Measurements from ENCODE around the gene FBLN2. TPM values are rescaled to one million over a fixed set of nuclear protein-coding genes. Genes with fewer than 3 reads are reported as not detected.

Gene FBLN2
- total and polyA plus RNA-seq, 8 donors: 27.5 to 96.6 (median 40.6) TPM

DNA sequence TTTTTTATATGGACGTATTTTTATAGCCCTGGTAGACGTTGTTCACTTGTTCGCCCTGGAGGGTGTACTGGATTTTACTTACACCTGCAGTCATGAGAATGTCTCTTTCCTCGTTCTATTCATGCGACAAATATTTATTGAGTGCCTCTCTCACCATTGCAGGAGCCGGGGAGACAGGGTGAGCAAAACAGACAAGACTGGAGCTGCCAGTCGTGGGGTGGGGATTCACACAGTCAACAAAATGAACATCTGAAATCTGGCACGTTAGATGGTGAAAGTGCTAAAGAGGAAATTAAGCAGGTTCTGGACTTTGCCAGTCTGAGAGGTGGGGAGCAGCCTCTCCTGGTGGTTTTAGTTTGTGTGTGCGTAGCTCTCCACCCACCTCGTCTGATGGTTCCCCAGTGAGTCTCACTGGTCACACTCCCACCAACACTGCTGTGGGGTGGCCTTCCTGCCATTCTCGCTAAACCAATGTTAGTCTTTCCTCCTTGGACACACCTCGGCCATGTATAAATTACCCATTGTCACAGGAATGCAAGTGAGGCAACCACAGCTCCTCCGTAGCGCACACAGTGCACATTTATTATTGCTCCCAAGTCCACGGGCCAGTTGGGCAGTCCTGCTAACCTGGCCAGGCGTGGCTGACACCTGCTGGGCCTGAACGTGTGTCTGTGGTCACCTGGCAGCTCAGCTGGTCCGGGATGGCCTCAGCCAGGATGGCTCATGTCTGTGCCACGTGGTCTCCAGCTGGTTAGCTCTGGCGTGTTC is 31.5 kb downstream of the FBLN2 start:
- no peaks in the 10 kb centered on the region for H3K4me1 ChIP-seq
- TF ChIP-seq, protein P1, sequence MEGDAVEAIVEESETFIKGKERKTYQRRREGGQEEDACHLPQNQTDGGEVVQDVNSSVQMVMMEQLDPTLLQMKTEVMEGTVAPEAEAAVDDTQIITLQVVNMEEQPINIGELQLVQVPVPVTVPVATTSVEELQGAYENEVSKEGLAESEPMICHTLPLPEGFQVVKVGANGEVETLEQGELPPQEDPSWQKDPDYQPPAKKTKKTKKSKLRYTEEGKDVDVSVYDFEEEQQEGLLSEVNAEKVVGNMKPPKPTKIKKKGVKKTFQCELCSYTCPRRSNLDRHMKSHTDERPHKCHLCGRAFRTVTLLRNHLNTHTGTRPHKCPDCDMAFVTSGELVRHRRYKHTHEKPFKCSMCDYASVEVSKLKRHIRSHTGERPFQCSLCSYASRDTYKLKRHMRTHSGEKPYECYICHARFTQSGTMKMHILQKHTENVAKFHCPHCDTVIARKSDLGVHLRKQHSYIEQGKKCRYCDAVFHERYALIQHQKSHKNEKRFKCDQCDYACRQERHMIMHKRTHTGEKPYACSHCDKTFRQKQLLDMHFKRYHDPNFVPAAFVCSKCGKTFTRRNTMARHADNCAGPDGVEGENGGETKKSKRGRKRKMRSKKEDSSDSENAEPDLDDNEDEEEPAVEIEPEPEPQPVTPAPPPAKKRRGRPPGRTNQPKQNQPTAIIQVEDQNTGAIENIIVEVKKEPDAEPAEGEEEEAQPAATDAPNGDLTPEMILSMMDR (IDR thresholded peaks at IDR 0.05): no peak
- H3K36me3 ChIP-seq: no peaks in the 10 kb centered on the region
- DNase-seq (peak in 1 of 4 donors; percentile 2), ATAC-seq (peak; percentile 25)
- no peaks in the 10 kb centered on the region for H3K27me3 ChIP-seq
- intact Hi-C loops (cut with DNase I): no loop called here
- H3K27ac ChIP-seq: no peak overlapping the region
- H3K9me3 ChIP-seq: no peaks in the 10 kb centered on the region
- H3K4me3 ChIP-seq: no peak overlapping the region

DNA sequence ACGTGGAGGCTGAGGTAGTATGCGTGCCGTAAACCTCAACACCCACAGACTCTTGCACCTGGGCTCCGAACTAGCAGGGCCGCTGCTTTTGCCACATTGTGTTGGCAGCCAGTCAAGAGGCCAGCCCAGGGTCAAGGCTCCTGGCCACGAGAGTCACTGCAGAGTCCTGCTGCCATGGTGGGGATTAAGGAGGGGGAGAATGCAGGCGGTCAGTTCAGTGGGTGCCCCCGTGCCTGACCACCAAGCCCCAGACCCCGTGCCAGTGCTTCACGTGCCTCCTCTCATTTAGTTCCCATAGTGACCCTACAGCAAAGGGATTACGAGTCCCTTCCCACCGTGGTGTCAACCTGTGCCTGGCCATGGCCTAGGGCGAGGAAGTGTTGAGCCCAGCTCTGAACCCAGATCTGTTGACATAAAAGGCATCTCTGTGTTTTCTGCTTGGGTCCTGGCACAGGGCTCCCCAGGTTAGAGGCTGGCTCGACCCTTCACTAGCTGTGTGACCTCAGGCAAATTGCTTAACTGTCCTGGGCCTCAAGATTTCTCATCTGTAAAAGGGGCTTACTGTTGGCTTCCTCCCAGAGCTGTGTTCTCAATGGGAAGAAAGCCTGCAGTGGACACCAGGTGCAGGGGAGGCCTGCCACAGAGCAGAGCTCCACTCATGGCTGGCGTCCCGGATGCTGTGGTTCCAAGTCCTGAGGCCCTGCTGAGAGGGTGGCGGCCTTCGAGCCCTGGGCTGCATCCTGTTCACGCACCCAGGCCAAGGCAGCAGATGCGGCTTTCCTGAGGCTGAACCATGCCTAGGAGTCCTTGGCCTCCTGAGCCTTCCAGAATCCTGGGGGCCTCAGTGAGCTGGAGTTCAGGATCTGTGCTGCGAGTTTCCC is 32.8 kb downstream of the FBLN2 start:
- no peak for DNase-seq
- intact Hi-C loops (cut with DNase I): no loop called here
- no peaks in the 10 kb centered on the region for H3K27me3 ChIP-seq
- no peaks in the 10 kb centered on the region for H3K9me3 ChIP-seq
- no peaks in the 10 kb centered on the region for H3K36me3 ChIP-seq
- no peak overlapping the region for H3K27ac ChIP-seq
- H3K4me1 ChIP-seq: no peaks in the 10 kb centered on the region
- TF ChIP-seq, protein P1 (IDR thresholded peaks at IDR 0.05): no peak
- no peak for ATAC-seq
- H3K4me3 ChIP-seq: no peak overlapping the region

DNA sequence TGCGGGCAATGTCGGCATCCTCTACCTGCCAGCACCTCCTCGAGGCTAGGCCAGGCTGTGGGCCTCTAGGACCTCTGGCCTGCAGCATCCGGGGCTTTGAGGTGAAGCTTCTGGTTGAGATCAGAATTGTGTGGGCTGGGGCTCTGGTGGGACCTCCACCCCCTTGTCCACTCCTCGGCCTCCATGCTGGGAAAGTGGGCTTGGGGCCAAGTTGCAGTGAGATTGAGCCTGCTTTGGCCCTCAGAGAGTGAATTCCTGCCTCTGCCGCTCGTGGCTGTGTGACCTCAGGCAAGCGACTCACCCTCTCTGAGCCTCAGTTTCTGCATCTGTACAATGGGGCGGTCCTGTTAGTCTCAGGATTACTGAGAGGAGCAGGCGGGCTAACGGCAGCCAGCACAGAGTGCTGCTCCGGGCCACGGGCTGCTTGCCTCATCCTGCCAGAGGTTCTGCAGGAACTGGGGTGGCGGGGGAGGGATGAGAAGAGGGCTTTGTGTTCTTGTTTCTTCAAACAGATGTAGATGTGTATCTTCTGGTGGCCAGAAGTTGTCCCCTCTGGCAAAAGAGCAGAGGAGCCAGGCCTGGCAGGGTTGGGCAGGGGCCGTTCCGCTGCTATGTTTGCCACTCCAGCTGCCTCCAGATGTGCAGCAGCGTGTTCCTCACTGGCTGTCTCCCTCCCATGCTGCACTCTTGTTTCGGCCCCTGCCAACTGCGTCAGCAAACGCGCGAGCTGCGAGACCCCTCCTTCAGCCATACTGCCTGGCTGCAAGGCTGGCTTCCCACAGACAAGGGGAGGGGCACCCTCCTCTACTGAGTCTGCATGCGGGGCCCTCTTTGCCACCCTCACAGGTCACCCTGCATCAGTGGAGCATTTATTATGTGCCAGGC is 33.7 kb downstream of the FBLN2 start:
- intact Hi-C loops (cut with DNase I): no loop called here
- Histone ChIP-seq H3K4me3 (no peak overlapping the region), H3K27ac (no peak overlapping the region), H3K4me1 (no peaks in the 10 kb centered on the region), H3K36me3 (no peaks in the 10 kb centered on the region), H3K9me3 (no peaks in the 10 kb centered on the region), H3K27me3 (no peaks in the 10 kb centered on the region)
- DNase-seq (peak in 2 of 4 donors; percentile 56 to 82), ATAC-seq (no peak)
- TF ChIP-seq, protein P1 (IDR thresholded peaks at IDR 0.05): no peak

DNA sequence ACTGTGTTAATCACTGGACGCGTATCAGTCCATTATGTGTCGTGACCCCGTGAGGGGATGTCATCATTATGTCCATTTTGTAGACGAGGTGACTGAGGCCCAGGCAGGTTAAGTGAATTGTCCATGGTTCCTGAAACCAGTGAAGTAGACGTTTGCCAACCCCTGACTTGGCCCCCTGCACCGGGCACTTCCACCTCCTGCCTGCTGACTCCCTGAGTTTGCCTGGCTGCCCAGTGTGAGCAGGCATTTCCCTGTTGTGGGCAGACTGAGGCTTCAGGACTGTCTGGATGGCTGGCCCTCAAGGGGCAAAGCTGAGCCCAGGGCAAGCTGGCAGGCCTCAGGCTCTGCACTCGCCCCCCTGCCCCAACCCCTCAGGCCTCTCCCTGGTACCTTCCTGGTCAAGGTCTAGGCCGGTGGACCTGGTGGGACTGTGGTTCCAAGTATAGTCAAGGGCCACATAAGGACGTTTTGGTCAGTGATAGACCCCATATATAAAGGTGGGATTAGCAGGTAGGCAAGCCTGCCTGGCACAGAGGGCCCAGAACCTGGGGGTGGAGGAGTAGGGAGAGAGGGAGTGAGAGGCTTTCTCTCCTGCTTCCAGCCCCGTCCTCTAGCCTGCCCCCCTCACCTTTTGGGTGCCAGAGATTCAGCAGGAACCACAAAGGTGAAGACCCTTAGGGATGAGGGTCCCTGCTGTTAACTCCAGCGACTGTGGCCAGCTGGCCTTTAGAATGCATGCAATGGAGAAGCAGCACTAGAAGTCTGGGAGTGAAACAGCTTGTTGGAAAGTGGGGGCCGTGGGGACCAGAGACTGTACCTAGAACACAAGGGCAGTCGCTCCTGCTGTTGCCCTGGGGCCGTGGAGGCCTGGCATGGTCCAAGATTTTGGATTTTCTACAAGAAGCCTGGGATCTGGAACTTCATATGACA is 34.6 kb downstream of the FBLN2 start:
- H3K4me3 ChIP-seq: no peak overlapping the region
- H3K27ac ChIP-seq: no peak overlapping the region
- no peaks in the 10 kb centered on the region for H3K4me1 ChIP-seq
- TF ChIP-seq, protein P1 (IDR thresholded peaks at IDR 0.05): no peak
- H3K9me3 ChIP-seq: no peaks in the 10 kb centered on the region
- no peak for DNase-seq
- ATAC-seq: no peak
- H3K36me3 ChIP-seq: no peaks in the 10 kb centered on the region
- no peaks in the 10 kb centered on the region for H3K27me3 ChIP-seq
- intact Hi-C loops (cut with DNase I): no loop called here

Data from left lung (tissue), 10 donors.